ENCODE data around the gene HOMER2. TPM values are rescaled to one million over a fixed set of nuclear protein-coding genes. Genes with fewer than 3 reads are reported as not detected.
A peak's percentile ranks its signal among the peaks of the same experiment; 100 is the strongest.

Gene HOMER2
- total and polyA plus RNA-seq, 9 of the 15 experiments (the other 6 are each of a cell fraction or from before 2014, with no cell fraction given) = 0.13 to 0.47 (median 0.29) TPM; not detected in 1

DNA sequence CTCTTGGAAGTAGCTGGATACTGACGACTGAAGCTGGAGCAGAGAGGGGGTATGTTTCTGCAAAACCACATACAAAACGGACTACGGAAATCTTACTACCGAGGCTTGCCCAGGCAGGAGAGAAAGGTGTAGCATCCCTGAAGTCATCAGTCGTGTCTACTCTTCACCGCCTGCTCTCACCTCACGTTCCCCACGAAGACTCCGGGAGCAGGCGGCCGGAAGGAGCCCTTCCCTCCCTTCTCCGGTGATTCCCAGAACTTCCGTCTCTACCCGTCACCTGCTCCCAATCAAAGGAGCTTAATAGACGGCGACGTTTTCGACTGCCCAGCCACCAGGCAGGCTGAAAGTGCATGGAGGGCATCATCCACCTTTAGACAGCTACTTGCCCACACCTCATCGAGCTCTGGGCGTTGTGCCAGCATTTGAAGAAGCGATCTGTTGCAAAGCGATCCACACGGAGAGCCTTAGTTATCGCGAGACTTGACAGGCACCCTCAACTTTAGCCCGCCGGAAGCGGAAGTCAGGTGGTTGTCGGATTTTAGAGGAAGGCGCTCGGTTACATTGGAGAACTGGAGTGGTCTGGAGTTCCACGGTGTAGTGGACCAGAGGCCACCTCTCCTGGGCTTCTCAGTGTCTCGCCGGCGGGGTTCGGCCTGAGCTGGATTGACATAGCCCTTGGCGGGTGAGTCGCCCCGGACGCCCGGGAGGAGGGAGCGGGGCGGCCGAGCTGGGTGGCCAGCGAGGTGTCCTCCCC lies 33.3 kb upstream of the HOMER2 start, which contains the start of gene RAMAC (continued):
- TF ChIP-seq U2AF2 (optimal IDR thresholded peaks at IDR 0.05; ENCODE audit: low read depth, low read length) = no peak
- peak; percentile 60; the same call in 1 of the 2 replicates for TF ChIP-seq ELF2 (CRISPR knock-in tag; IDR thresholded peaks at IDR 0.05)
- TF ChIP-seq ZNF436 (CRISPR knock-in tag; IDR thresholded peaks at IDR 0.05) = no peak
- TF ChIP-seq, protein P1, sequence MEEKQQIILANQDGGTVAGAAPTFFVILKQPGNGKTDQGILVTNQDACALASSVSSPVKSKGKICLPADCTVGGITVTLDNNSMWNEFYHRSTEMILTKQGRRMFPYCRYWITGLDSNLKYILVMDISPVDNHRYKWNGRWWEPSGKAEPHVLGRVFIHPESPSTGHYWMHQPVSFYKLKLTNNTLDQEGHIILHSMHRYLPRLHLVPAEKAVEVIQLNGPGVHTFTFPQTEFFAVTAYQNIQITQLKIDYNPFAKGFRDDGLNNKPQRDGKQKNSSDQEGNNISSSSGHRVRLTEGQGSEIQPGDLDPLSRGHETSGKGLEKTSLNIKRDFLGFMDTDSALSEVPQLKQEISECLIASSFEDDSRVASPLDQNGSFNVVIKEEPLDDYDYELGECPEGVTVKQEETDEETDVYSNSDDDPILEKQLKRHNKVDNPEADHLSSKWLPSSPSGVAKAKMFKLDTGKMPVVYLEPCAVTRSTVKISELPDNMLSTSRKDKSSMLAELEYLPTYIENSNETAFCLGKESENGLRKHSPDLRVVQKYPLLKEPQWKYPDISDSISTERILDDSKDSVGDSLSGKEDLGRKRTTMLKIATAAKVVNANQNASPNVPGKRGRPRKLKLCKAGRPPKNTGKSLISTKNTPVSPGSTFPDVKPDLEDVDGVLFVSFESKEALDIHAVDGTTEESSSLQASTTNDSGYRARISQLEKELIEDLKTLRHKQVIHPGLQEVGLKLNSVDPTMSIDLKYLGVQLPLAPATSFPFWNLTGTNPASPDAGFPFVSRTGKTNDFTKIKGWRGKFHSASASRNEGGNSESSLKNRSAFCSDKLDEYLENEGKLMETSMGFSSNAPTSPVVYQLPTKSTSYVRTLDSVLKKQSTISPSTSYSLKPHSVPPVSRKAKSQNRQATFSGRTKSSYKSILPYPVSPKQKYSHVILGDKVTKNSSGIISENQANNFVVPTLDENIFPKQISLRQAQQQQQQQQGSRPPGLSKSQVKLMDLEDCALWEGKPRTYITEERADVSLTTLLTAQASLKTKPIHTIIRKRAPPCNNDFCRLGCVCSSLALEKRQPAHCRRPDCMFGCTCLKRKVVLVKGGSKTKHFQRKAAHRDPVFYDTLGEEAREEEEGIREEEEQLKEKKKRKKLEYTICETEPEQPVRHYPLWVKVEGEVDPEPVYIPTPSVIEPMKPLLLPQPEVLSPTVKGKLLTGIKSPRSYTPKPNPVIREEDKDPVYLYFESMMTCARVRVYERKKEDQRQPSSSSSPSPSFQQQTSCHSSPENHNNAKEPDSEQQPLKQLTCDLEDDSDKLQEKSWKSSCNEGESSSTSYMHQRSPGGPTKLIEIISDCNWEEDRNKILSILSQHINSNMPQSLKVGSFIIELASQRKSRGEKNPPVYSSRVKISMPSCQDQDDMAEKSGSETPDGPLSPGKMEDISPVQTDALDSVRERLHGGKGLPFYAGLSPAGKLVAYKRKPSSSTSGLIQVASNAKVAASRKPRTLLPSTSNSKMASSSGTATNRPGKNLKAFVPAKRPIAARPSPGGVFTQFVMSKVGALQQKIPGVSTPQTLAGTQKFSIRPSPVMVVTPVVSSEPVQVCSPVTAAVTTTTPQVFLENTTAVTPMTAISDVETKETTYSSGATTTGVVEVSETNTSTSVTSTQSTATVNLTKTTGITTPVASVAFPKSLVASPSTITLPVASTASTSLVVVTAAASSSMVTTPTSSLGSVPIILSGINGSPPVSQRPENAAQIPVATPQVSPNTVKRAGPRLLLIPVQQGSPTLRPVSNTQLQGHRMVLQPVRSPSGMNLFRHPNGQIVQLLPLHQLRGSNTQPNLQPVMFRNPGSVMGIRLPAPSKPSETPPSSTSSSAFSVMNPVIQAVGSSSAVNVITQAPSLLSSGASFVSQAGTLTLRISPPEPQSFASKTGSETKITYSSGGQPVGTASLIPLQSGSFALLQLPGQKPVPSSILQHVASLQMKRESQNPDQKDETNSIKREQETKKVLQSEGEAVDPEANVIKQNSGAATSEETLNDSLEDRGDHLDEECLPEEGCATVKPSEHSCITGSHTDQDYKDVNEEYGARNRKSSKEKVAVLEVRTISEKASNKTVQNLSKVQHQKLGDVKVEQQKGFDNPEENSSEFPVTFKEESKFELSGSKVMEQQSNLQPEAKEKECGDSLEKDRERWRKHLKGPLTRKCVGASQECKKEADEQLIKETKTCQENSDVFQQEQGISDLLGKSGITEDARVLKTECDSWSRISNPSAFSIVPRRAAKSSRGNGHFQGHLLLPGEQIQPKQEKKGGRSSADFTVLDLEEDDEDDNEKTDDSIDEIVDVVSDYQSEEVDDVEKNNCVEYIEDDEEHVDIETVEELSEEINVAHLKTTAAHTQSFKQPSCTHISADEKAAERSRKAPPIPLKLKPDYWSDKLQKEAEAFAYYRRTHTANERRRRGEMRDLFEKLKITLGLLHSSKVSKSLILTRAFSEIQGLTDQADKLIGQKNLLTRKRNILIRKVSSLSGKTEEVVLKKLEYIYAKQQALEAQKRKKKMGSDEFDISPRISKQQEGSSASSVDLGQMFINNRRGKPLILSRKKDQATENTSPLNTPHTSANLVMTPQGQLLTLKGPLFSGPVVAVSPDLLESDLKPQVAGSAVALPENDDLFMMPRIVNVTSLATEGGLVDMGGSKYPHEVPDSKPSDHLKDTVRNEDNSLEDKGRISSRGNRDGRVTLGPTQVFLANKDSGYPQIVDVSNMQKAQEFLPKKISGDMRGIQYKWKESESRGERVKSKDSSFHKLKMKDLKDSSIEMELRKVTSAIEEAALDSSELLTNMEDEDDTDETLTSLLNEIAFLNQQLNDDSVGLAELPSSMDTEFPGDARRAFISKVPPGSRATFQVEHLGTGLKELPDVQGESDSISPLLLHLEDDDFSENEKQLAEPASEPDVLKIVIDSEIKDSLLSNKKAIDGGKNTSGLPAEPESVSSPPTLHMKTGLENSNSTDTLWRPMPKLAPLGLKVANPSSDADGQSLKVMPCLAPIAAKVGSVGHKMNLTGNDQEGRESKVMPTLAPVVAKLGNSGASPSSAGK (IDR thresholded peaks at IDR 0.05) = peak; percentile 98
- TF ChIP-seq SIN3B (IDR thresholded peaks at IDR 0.05; ENCODE audit: low read depth) = peak; percentile 65; the same call in 1 of the 2 replicates
- TF ChIP-seq, protein P2, sequence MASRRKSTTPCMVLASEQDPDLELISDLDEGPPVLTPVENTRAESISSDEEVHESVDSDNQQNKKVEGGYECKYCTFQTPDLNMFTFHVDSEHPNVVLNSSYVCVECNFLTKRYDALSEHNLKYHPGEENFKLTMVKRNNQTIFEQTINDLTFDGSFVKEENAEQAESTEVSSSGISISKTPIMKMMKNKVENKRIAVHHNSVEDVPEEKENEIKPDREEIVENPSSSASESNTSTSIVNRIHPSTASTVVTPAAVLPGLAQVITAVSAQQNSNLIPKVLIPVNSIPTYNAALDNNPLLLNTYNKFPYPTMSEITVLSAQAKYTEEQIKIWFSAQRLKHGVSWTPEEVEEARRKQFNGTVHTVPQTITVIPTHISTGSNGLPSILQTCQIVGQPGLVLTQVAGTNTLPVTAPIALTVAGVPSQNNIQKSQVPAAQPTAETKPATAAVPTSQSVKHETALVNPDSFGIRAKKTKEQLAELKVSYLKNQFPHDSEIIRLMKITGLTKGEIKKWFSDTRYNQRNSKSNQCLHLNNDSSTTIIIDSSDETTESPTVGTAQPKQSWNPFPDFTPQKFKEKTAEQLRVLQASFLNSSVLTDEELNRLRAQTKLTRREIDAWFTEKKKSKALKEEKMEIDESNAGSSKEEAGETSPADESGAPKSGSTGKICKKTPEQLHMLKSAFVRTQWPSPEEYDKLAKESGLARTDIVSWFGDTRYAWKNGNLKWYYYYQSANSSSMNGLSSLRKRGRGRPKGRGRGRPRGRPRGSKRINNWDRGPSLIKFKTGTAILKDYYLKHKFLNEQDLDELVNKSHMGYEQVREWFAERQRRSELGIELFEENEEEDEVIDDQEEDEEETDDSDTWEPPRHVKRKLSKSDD (conservative IDR thresholded peaks at IDR 0.05; ENCODE audit: low read length) = 0 out of 2 replicates have a peak, but pooled peaks have one; percentile 47
- peak; percentile 81 for TF ChIP-seq POLR2G (IDR thresholded peaks at IDR 0.05; ENCODE audit: low read depth, low read length)
- no peak for TF ChIP-seq SETDB1 (IDR thresholded peaks at IDR 0.05; ENCODE audit: low read length)
- no peak for TF ChIP-seq NCOA2 (IDR thresholded peaks at IDR 0.05; ENCODE audit: partially characterized antibody in 2 of 2)
- TF ChIP-seq DMBX1 (CRISPR knock-in tag; IDR thresholded peaks at IDR 0.05; ENCODE audit: borderline replicate concordance) = peak; percentile 52; the same call in 1 of the 2 replicates
- TF ChIP-seq NCOA1 (IDR thresholded peaks at IDR 0.05; ENCODE audit: low read depth) = no peak

Data from K562 (cell line).